Measurements from ENCODE around the gene SPRED1.

SPRED1 gene

DNA sequence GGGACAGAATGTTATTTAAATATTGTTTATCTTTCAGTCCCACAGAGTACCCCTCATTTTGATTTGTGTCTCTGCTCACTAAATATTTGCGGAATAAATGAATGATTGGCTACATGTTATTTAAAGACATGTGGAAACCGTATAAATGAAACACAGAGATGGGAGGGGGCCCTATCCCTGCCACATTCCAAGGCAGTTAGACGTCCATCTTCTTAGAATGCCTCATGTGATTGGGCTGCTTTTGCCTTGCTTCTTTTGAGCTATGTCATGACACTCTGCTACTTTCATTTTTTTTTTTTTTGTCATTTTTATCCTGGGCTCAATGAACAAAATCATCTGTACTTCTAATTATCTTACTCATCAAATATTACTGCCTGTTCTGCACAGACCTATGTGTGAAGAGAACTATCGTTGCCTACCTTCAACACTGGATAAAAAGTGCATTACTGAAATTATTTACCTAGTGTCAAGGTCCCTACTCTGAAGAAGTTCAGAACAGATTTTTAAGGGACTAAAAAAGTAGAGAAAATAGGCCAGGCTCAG is 117.4 kb downstream of the SPRED1 start:
- DNase-seq: no peak

DNA sequence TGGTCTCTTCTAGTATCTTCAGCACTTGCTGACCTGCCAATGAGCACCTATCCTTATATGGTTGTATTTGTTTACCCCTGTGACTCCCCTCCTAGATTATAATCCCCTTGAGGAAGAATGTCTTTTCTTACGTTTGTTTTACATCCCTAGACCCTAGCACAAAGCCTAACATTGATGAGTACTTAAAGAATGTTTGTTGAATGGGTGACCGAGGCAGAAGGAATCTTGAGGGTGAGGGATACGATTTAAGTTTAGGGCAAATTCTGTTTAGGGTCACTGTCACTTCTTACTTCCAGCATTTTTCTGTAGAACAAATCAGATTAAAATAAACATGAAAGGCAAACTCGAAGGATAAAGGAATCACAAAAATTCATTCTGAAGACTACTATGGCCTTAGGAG is 120.4 kb downstream of the SPRED1 start:
- DNase-seq: no peak

DNA sequence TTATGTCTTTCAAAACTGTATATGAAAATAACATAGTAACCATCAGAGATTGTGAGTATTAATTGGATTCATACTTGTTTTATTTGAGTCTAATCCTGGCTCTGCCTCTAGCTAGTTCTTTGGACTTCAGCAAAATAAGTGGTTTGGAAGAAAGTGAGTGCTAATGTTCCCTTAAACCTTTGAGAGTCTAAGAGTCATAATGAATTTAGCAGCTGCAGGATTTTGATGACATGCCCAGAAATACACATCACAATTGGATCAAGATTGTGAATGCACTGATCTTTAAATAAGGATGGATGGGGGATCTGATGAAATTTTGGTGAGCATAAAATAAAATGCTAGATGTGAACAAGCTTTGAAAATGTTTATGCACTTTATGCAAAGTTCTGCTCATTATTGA is 121.4 kb downstream of the SPRED1 start:
- DNase-seq: no peak

DNA sequence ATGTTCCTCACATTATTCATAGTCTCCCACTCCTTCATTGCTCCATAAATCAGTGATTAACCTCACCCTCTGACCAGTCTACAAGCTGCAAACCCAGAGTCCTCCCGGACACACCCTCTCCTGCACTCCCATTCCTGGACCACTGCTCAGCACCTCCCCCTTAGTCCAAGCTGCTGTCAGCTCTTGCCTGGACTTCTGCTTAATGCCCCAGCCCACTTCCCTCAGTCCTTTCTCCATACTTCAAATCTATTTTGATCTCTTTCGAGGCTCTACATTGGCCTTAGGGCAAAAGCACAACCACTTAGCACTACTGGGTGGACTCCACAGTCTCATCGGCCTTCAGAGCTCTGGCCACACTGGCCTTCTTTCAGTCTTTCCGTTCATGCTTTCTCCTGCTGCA is 121.9 kb downstream of the SPRED1 start:
- no peak for DNase-seq

DNA sequence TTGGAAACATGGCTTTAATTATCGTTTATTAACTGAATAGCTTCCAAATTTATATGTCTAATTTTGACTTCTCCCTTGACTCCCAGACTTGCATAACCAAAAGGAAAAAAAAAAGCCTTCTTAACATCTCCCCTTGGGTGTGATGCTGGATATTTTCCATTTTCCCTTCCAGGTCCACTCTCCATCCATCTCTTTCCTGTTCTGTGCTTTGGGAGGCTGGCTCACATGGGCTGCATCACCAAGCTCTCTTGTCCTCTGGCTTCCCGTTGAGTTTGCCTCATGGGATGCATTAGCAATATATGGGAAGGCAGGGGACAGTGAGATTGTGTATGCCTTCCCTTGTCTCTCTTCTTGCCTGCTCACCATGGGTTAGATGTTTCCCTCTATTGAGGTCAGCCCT is 123.4 kb downstream of the SPRED1 start:
- DNase-seq: no peak

DNA sequence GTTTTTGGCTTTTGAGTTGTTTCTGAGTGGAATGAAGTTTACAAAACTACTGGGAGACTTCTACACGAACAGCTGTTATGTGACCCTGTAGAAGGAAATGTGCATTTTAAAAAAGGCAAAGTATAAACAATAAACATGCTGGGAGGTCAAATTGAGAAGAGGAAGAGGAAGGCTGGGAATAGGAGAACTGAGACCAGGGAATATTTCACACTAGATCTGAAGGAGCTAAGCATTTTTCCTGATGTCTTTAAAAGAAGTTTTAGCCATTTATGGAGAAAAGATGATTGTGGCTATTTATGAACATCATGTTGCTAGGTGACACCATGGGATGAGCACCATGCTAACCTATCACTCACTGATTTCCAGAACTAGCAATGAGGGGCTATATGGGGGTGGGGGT is 125.0 kb downstream of the SPRED1 start:
- DNase-seq: no peak

DNA sequence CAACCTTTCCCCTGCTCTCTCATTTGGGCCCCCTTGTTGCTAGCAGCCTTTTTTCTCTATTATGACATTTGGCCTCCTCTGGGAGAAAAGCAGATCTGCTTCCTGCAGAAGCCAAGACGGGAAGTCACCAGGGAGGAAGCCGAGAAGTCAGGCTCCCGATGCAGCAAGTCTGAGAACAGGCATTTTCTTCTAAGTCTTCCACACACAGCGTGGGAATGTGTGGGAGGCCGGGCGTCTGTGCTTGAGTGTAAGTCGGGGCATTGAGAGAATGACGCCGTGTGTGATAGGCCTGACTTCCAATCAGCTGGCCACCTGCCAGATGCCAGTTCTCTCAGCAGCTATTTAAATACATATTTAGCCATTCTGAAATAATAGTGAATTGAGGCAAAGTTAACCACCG is 125.5 kb downstream of the SPRED1 start:
- DNase-seq: peak; percentile 17

DNA sequence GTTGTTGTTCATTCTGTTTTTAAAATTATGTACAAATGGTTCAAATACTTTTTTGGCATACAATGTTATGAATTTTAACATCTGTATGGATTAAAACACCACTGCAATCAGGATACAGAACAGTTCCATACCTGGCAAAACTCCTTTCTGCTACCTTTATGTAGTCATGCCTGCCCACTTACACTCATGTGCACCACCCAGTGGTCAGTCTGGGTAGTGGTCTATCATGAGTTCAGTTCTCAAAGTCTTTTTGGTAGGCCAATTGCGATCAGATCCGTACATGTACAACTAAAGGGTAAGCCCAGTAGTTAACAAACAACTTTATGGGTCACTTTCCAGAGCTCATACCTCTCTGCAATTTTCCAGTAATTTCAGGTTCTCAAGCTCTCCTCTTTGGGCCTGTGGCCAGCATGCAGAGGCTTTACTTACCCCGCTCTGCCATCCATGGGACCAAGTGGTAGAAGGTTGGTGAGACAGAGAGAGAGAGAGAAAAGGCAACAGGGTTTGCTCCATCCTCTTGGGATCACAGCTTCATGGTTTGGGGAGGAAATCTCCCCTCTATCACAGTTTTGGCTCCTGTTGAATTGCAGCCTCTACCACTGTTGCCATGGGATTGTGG is 137.4 kb downstream of the SPRED1 start:
- peak; percentile 70 for DNase-seq

DNA sequence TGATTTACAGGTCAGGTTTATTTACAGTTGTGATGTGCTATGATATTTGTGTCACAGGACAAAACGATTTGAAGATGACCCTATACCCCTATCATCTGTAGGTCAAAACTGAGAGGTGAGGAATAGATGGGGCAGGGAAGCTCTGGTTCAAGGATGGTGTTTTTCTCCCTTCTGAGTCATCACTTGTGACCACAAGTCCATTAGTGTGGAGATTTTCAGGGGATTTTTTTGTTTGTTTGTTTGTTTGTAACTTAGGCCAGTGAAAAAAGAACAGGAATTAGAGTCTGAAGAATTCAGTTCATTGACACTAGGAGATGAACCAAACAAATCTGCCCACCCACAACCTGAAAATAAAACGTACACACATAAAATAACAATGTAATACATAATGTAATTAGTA is 138.6 kb downstream of the SPRED1 start:
- DNase-seq: no peak

DNA sequence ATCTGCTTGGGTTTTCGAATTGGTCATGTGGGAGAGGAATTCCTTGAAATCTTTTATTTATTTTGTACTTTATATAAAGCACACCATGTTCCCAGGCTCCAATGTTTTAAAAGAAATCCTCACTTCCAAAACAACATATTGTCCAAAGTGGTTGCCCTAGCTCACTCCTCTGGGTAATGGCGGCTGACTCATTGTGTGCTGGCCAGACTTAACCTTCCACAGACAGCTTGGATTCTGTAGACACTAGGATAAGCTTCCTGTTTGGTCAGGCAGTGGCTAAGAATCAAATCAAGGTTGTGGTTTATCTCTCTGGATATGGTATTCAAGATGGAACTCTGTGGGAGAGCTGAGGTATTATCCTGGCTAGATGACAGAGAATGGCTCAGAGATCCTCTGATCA is 145.5 kb downstream of the SPRED1 start:
- no peak for DNase-seq

DNA sequence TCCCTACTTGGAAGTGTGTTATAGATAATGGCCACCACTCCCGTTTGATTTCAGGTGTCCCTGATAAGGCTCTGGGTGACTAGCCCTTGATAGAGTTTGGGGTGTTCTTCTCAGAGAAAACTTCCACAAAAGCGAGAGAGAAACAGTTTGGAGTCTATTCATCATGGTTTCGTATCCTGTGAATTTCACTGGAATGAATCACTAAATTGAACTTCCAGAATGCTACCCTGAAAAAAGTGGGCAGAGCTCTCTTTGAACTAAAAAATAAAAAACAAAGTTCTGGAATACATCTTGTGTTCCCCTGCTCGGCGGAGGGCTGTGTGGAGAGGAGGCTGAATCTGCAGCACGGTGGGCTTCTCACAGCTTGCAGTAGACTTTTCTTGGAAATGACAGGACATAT is 148.5 kb downstream of the SPRED1 start:
- DNase-seq: no peak

DNA sequence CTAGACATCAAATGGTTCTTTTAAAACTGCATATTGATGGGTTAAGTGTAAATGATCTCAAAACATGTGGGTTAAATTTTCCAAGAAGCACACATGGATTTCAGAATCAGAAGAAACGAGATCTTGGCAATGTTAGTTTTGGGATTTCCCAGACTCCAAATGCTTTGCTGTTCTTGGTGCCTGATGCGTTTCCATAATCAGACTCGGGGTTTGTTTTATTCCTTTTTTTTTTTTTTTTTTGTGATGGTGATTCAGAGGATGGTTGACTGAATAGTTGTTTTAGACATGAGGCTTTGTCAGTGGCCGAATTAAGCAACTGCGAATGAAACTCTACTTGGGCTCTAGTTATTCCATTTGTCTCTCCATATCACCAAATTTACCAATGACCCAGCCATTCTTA is 149.1 kb downstream of the SPRED1 start:
- DNase-seq: no peak

DNA sequence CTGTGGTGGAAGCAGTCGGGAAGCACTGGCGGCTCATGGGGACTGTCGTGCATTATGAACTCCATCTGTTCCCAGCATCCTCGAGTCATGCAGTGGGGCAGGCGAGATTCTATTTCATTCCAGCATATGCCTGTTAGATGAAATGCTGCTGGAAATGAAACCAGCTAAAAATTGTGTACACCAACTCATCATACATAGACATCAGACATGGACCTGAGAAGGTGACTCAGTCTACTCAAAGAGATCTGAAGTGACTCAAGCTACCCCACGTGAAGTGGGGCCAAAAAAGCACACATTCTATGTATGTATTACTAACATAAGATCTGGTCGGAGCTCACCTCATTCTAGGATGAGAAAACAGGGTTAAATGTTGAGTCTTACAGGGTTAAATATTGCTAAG is 153.8 kb downstream of the SPRED1 start:
- DNase-seq: no peak

Measured in hematopoietic multipotent progenitor cell treated with erythropoietin and hydrocortisone succinate and interleukin-3 and kit ligand, for 8 days (in vitro differentiated cells).